AG04450 (cell line): ENCODE measurements around the gene FAM187B. TPM values are rescaled to one million over a fixed set of nuclear protein-coding genes. Genes with fewer than 3 reads are reported as not detected.

Experiments used
- CTCF ChIA-PET: fragments of 300-600, 350-600 bp; formaldehyde crosslinking; extraction: SDS; loops from one replicate; lab custom pipeline; 2022; ENCODE audit warnings: antibody characterized with exemption, inconsistent platforms; lab: Charles Lee
- POLR2A ChIA-PET: fragments of 350-600 bp; formaldehyde crosslinking; extraction: SDS; loops from one replicate; lab custom pipeline; 2021; ENCODE audit warnings: antibody characterized with exemption, inconsistent platforms; lab: Yijun Ruan, JAX
- DNase-seq: peaks from one replicate; pipeline ENCODE4 v3.0.0-alpha.2; 2011; ENCODE audit warnings: low read depth, low spot score
- H3K27ac ChIP-seq: one replicate; pipeline ENCODE4 v1.5.1; 2012; ENCODE audit warnings: low read depth, low read length, control low read depth
- H3K27me3 ChIP-seq: one replicate; pipeline ENCODE4 v1.6.0; 2012; ENCODE audit warnings: low read length; ENCODE audit not compliant: control insufficient read depth, insufficient read depth
- H3K4me3 ChIP-seq: 2 replicates; pipeline ENCODE4 v1.5.1; 2011; ENCODE audit warnings: mild to moderate bottlenecking, low read depth, low read length, control low read depth
- H3K9me3 ChIP-seq: 2 replicates; pipeline ENCODE4 v1.5.1; 2012; ENCODE audit warnings: low read length; ENCODE audit not compliant: control insufficient read depth, insufficient read depth
- CTCF ChIP-seq: IDR thresholded peaks from 2 replicates; pipeline ENCODE4 v1.5.1; 2011; ENCODE audit warnings: low read depth, low read length, control low read depth, inconsistent platforms
- polyA plus RNA-seq: library from polyadenylated mRNA; depleted of rRNA; stranded (reverse); fragments of >200 nt; gene quantifications from 2 replicates; pipeline ENCODE4 v1.2.3, GENCODE V29; 2011

The FAM187B gene
- polyA plus RNA-seq, 1 experiment: not detected

GRCh38 chr19:35256566-35256965 is 28.0 kb upstream of the FAM187B start:
- POLR2A ChIA-PET: no interaction called here
- CTCF ChIA-PET: interaction anchor here (1.7 kb wide), 1 partner anchor 115 kb away, joined by 6 read pairs; no protein-coding TSS in a partner anchor

GRCh38 chr19:35254341-35255297 is 26.1 kb upstream of the FAM187B start:
- POLR2A ChIA-PET: no interaction called here

More at GRCh38 chr19:35256566-35256965, 28.0 kb upstream of the FAM187B start:
- H3K9me3 ChIP-seq: no peaks in the 10 kb centered on the region
- peaks cover 7% of the 10 kb centered on the region for H3K27me3 ChIP-seq
- no peak overlapping the region for H3K27ac ChIP-seq
- no peak overlapping the region for H3K4me3 ChIP-seq
- TF ChIP-seq CTCF: no peak
- DNase-seq: no peak

GRCh38 chr19:35253316-35254286 is 25.1 kb upstream of the FAM187B start:
- no peak for DNase-seq
- no peak for TF ChIP-seq CTCF
- Histone ChIP-seq H3K27me3 (peaks cover 20% of the 10 kb centered on the region), H3K9me3 (no peaks in the 10 kb centered on the region), H3K4me3 (no peak overlapping the region), H3K27ac (no peak overlapping the region)
- CTCF ChIA-PET: no interaction called here
- POLR2A ChIA-PET: no interaction called here

More at GRCh38 chr19:35254341-35255297, 26.1 kb upstream of the FAM187B start:
- DNase-seq: no peak
- CTCF ChIA-PET: no interaction called here
- Histone ChIP-seq H3K27me3 (peaks cover 11% of the 10 kb centered on the region), H3K9me3 (no peaks in the 10 kb centered on the region), H3K4me3 (no peak overlapping the region), H3K27ac (no peak overlapping the region)
- no peak for TF ChIP-seq CTCF

GRCh38 chr19:35251456-35251855 is 22.9 kb upstream of the FAM187B start:
- no peaks in the 10 kb centered on the region for H3K9me3 ChIP-seq
- TF ChIP-seq CTCF: no peak
- H3K27ac ChIP-seq: no peak overlapping the region
- ChIA-PET POLR2A (no interaction called here), CTCF (no interaction called here)
- no peak for DNase-seq
- H3K4me3 ChIP-seq: no peak overlapping the region
- peaks cover 37% of the 10 kb centered on the region for H3K27me3 ChIP-seq
